Activated CD4-positive, alpha-beta T cell treated with anti-CD3 and anti-CD28 coated beads for 24 hours (primary cell): ENCODE data around the gene LDB3.
"Not testable (repeated sequence)": the region's sequence is repeated elsewhere in the genome, so short reads cannot be mapped to it uniquely, and the experiment has no call there.

Experiments
- DNase-seq, 2 donors: peaks; one replicate each; pipeline ENCODE4 v3.0.0-alpha.2; 2020; ENCODE audit warnings: low read depth in 2 of 2

The LDB3 gene

DNA sequence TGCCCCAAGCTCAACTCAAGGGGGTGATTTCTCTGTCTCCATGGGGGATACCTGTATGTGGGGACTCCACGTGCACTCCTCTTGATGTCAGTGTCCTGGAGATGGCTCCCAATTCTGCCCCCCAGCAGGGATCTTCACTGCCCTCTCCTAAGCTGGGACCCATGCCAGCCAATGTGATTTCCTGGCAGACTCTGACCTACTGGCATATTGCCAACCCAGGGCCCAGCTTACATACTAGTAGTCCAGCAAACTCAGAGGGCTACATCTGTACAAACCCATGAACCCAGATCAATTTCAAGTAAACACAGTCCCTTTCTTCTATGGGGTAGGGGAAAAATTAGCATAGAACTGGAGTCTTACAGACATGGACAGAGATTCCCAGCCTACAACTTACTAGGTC, 61.9 kb downstream of the LDB3 start:
- no peak for DNase-seq

- no peak for DNase-seq
Measured at GRCh38 chr10:86732771-86733170, 64.5 kb downstream of the LDB3 start.

DNA sequence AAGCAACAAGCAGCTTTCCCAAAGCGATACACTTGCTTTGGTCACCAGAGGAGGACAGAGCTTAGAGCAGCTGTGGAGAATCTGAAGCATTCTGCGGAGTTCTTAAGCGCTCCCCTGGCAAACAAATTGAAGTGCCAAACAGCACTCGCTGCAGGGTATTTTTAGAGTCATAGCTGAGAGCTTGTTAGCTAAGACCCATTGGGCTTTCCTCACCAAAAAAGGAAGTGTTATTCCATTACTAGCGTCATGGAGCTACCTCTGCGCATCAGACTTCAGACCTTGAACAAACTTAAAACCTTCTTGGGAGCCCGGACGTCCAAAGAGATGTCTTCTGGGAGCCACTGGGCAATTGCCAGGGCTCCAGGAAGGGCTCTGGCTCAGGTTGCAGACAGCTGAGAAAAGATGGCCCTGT, 65.0 kb downstream of the LDB3 start:
- no peak for DNase-seq

DNA sequence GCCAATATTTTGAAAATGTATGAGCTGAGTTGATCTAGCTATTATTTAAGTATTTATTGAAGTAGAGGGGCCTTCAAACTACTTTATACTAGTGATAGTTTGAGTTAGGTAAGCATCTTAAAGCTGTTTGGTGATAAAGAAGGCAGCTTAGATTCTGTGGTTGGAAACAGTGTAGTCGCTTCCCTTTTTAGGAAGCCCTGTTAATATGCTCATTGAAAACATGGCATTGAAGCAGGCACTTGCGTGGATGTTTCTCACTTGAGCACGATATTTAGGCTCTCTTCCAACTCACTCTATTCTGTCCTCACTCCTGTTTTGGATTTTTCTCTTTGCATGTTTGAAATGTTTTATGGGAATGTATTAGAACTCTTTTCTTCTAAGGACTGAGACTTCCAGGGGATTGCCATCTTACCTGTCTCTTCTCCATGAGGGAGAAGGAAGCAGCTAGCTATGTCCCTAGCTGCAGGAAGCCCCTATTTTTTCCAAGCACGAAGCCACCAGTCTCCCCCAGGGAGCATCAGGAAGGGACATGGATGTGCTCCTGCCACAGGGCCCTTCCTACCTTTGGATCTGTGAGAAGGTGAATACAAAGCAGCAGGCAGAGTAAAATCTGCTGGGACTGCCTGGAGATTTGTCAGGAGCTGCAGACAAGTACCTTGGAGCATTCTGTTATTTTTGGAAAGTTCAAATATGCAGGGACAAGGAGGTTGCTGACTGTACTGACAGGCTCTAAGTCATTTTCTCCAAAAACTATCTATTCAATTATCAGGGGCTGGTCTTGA, 66.1 kb downstream of the LDB3 start:
- no peak for DNase-seq

DNA sequence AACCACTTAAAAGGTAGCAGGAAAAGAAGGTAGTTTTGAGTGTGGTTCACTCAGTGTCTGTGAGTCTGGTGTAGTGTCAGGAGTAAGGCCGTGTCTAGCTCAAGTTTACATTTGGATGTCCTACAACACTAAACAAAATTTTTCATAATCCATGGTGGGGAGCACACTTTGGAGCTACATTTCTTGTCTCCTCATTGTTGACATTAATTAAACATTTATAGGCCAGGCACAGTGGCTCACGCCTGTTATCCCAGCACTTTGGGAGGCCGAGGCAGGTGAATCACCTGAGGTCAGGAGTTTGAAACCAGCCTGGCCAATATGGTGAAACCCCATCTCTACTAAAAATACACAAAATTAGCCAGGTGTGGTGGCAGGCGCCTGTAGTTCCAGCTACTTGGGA, 67.0 kb downstream of the LDB3 start:
- not testable (repeated sequence) for DNase-seq

DNA sequence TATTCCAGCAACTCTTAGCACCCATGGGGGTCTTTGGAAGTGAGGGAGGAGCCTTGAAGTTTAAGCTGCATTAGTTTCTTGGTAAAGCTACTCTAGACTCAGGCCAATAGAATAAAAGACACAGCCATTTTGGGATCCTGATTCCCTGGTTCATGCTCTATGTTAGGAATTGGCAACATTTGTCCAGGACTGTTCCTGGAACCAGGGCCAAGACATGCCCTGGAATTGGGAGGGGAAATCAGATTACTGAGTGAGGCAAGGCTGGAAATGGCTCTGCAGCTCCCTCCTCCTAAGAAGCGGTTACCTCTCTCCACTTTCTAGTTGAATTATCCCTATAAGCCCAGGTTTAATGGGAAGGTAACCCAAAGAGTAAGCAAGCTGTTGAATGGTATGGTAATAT, 73.9 kb downstream of the LDB3 start:
- no peak for DNase-seq

GRCh38 chr10:86744067-86744725, 75.9 kb downstream of the LDB3 start:
- DNase-seq = no peak

- DNase-seq = no peak
Measured at GRCh38 chr10:86747796-86748581, 79.7 kb downstream of the LDB3 start.

GRCh38 chr10:86749854-86750253, 81.5 kb downstream of the LDB3 start:
- DNase-seq = no peak

DNA sequence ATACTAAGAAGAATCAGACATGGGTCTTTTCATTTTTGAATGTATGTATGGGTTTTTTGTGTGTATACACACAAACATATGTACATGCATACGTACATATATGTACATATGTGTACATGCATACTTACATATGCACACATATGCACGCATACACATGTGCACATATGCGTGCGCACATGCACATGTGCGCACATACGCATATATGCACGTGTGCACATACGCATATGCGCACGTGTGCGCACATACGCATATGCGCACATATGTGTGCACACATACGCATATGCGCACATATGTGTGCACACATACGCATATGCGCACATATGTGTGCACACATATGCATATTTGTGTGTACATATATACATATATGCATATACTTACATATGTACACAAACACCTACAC, 83.2 kb downstream of the LDB3 start:
- DNase-seq = no peak

GRCh38 chr10:86752311-86752710, 84.0 kb downstream of the LDB3 start:
- no peak for DNase-seq

DNA sequence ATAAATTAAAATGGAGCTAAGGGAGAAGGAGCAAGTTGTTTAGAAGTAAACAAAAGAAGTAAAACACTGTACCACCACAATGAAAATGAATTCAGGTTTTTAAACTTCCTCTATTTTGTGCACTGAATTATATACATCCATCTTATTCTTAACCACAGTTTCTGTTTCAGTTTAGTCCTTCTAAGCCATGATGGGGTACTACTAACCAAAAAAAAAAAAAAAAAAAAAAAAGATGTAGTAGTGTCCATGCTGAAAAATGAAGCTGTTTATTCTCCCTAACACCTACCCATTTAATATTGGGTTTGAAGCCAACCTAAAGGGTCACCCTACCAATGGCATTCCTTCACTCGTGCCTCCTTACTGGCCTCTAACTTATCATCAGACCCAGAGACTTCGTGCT, 84.7 kb downstream of the LDB3 start:
- no peak for DNase-seq

GRCh38 chr10:86753638-86754434, 85.5 kb downstream of the LDB3 start:
- no peak for DNase-seq

DNA sequence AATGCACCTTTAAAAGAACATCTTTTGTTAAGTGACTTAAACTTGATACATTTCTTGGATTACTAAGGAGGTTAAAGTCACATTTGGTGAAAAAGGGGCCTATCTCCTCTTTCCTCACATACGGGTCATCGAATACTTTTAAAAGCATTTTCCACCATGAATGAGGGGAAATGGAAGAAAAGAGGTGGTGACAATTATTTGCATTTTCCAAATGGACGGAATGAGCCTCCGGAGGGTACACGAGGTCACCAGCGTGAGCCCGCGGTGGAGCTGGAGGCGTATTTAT, 87.1 kb downstream of the LDB3 start:
- DNase-seq = no peak

DNA sequence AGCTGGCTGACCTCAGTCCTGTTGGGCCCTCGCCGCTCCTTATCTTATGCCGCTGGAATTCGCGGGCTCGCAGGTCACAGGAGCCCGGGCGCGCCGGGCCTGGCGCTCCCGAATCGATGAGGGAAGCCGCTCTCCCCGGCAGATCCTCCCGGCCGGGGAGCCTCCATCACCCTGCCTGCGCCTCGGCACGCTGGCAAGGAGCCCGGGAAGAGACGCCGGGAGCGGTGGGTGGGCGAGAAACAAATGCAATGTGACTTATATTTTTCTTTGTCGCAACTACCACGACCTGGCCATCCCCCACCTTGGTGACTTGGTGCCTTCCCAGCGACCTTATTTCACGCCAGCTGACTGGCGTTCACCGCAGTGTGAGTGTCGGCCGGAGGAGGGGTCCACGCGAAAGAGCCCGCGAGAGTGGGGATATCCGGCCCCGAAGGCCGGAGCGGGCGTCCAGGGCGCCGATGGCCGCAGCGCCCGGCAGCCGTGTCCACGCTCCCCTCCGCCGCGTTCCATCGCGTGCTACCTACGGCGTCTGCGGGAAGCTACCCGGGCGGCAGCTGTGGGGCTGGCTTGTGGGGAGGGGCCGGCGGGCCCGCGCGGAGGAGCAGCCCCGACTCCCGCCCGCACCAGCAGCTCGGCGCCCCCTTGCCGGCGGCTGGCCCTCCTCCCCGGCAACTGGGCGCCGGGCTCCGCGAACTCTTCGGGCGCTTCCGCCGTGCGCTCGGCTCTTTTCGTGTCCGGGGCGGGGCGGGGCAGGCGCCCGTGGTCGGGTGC, 87.6 kb downstream of the LDB3 start:
- DNase-seq = peak; percentile 78 to 84

- no peak for DNase-seq
Measured at GRCh38 chr10:86756511-86757112, 88.3 kb downstream of the LDB3 start, which contains the start of gene BMPR1A. Gene BMPR1A, plus strand, starts transcription at chr10:86756619. Its CDS starts 119,400 bp downstream, at chr10:86876019.

GRCh38 chr10:86757113-86757972, 89.0 kb downstream of the LDB3 start:
- DNase-seq = peak in 1 of 2 donors; percentile 8

GRCh38 chr10:86758189-86759072, 90.1 kb downstream of the LDB3 start:
- DNase-seq = no peak
